GM18951 (cell line): ENCODE data around the gene SLC30A5.
"Not testable (repeated sequence)": the region's sequence is repeated elsewhere in the genome, so short reads cannot be mapped to it uniquely, and the experiment has no call there.

Experiments used
- POLR2A ChIP-seq: IDR thresholded peaks from 4 replicates; pipeline ENCODE4 v1.6.1; 2011; ENCODE audit warnings: mild to moderate bottlenecking; ENCODE audit not compliant: insufficient read length, insufficient read depth; ENCODE audit errors: extremely low read depth
- in situ Hi-C: fragments of 300-500 bp; cut with MboI; formaldehyde crosslinking; loops from one replicate; pipeline ENCODE4 v1.12.0; 2022; ENCODE audit warnings: low sequenced_read_pairs, mixed read lengths, inconsistent platforms; ENCODE audit not compliant: unreplicated experiment

The SLC30A5 gene

GRCh38 chr5:69084195-69084594 is 9.6 kb upstream of the SLC30A5 start:
- in situ Hi-C loops: no loop called here

DNA sequence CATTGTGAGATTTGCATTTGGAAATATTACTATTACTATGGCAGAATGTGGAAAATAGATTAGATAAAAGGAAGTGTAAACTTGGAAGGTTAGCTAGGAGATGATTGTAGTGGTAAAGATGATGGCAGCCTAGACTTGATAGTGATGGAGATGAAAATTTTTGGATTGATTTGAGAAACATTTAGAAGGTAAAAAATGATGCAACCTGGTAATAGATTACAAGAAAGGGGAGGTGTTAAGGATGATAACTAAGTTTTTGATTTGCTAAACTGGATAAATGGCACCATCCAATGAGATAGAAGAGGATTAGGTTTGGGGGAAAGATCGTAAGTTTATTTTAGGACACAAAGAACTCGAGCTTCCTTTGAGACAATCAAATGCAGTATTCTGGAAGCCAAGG is 8.9 kb upstream of the SLC30A5 start:
- in situ Hi-C loops: no loop called here

More at GRCh38 chr5:69084195-69084594, 9.6 kb upstream of the SLC30A5 start:
- no peak for TF ChIP-seq POLR2A

GRCh38 chr5:69086206-69086605 is 7.6 kb upstream of the SLC30A5 start:
- TF ChIP-seq POLR2A: no peak
- in situ Hi-C loops: no loop called here

More for the DNA sequence above, 8.9 kb upstream of the SLC30A5 start:
- no peak for TF ChIP-seq POLR2A

DNA sequence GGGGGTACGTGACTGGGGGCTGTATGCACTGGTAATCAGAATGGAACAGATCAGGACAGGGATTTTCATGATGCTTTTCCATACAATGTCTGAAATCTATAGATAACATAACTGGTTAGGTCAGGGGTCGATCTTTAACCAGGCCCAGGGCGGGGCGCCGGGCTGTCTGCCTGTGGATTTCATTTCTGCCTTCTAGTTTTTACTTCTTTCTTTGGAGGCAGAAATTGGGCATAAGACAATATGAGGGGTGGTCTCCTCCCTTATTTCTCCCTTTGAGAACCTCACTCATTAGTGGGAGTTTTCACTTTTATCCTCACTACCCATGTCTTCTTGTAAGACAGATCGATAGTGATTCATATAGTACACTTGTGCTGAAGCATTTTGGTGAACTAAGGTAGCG is 5.8 kb upstream of the SLC30A5 start:
- in situ Hi-C loops: not testable (repeated sequence)

DNA sequence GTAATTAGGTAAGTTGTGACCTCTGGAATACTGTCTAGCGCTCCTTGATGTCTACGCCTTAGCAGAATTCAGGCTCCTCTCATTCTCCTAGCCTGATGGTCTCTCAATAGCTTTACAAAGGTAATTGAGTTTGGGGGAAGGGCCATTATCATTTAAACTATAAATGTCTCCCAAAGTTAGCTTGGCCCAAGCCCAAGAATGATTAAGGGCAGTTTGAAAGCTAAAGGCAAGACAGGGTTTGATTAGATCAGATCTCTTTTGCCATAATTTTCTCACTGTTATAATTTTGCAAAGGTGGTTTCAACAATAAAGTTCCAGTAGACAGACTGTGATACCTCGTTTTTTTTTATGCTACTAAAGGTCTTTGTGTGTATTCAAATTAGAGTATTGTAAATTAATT is 3.7 kb upstream of the SLC30A5 start:
- in situ Hi-C loops: no loop called here

DNA sequence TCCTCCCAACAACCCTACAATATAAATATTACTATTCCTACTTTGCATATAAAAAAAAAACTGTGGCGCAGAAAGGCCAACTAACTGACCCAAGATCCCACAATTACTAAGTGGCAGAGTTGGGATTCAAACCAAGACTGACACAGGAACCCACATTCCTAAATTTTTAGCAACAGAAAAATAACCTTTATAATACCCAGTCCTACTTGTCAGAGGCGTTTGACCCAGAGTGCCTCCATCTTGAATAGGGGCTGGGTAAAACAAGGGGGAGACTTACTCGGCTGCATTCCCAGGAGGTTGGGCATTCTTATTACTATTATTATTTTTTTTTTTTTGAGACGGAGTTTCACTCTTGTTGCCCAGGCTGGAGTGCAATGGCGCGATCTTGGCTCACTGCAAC is 2.0 kb upstream of the SLC30A5 start:
- in situ Hi-C loops: no loop called here
- TF ChIP-seq POLR2A: no peak

More for the DNA sequence above, 3.7 kb upstream of the SLC30A5 start:
- no peak for TF ChIP-seq POLR2A

DNA sequence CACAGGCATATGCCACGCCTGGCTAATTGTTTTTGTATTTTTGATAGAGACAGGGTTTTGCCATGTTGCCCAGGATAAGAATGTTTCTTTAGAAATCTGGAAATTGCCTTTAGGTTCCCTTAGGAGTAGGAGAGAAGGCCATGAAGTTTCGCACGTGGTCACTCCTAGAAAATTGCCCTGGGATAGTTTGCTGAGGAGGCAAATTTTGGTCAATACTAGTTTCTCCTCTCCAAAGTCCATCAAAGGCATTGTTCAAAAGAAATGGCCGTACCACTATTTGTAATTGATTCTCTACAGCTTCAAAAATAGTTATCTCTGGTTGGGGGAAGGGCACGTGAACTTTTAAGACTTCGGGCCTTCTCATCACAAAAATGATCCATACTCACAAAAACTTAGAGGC is 845 bp upstream of the SLC30A5 start:
- in situ Hi-C loops: no loop called here
- no peak for TF ChIP-seq POLR2A

DNA sequence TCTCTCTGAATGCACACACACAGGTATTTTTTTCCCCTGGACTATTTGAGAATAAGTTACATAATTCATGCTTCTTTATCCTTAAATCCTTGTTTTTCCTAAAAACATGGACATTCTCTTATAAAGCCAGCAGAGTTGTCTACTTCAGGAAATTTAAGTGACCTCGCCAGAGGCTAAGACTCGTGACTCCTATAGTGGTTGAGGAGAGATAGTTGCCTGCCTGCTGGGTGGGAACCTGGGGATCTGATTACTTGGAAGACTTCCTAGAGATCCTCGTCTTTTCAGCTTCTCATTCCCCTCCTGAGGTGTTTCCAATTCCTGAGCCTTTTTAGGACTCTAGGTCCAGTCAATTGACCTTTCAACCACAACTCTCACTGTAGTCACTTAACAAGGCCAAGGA is 5.5 kb downstream of the SLC30A5 start:
- TF ChIP-seq POLR2A: no peak
- in situ Hi-C loops: no loop called here

- in situ Hi-C loops: no loop called here
Measured at GRCh38 chr5:69103521-69103920, 9.7 kb downstream of the SLC30A5 start.

GRCh38 chr5:69105996-69106906 is 12.4 kb downstream of the SLC30A5 start:
- in situ Hi-C loops: no loop called here
- no peak for TF ChIP-seq POLR2A

More at GRCh38 chr5:69103521-69103920, 9.7 kb downstream of the SLC30A5 start:
- TF ChIP-seq POLR2A: no peak

- in situ Hi-C loops: not testable (repeated sequence)
Measured at GRCh38 chr5:69108367-69108766, 14.6 kb downstream of the SLC30A5 start.

- TF ChIP-seq POLR2A: no peak
Measured at GRCh38 chr5:69113851-69114250, 20.0 kb downstream of the SLC30A5 start.

GRCh38 chr5:69115526-69115925 is 21.7 kb downstream of the SLC30A5 start:
- no peak for TF ChIP-seq POLR2A
- in situ Hi-C loops: no loop called here

More at GRCh38 chr5:69113851-69114250, 20.0 kb downstream of the SLC30A5 start:
- in situ Hi-C loops: no loop called here

DNA sequence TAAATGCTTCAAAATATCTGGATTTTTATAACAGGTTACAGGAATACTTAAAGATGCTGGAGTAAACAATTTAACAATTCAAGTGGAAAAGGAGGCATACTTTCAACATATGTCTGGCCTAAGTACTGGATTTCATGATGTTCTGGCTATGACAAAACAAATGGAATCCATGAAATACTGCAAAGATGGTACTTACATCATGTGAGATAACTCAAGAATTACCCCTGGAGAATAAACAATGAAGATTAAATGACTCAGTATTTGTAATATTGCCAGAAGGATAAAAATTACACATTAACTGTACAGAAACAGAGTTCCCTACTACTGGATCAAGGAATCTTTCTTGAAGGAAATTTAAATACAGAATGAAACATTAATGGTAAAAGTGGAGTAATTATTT is 35.6 kb downstream of the SLC30A5 start:
- TF ChIP-seq POLR2A: no peak
- in situ Hi-C loops: no loop called here
